Left cardiac atrium (tissue), 2 donors: ENCODE measurements around the gene IL31. TPM values are rescaled to one million over a fixed set of nuclear protein-coding genes. Genes with fewer than 3 reads are reported as not detected.

ENCODE experiments used
- total RNA-seq, 2 donors: library from RNA; stranded (reverse); fragmentation: NEBNext Ultra II Directional; extraction: Animal tissue kit (Norgen Biotek cat#: 25700); gene quantifications; one replicate each; pipeline ENCODE4 v1.2.1, GENCODE V29; 2021
- donor health status: DM: no; HTN: yes; CAD: no; lungs with severe emphysema.
- donor health status: DM: yes; HTN: yes; CAD: no.

The IL31 gene
- total RNA-seq, 2 donors from 2014 or later: not detected

Other genes starting within 250 kb of the IL31 start
- gene BCL7A, start 152.3 kb downstream of the IL31 start, total RNA-seq: 10 to 100 TPM in 1 of 2 donors, 1 to 10 TPM in 1; 9.8 to 11.3 TPM
- 10 to 100 TPM; 30.8 to 31.3 TPM for gene MLXIP, start 95.5 kb downstream of the IL31 start, total RNA-seq
- under 1 TPM; 0.68 to 0.71 TPM for gene LRRC43, start 8.9 kb upstream of the IL31 start, total RNA-seq
- gene B3GNT4, start 29.5 kb upstream of the IL31 start, total RNA-seq: not detected
- 10 to 100 TPM; 24.5 to 31.6 TPM for gene DIABLO, start 51.8 kb upstream of the IL31 start, total RNA-seq
- 10 to 100 TPM in 1 of 2 donors, 1 to 10 TPM in 1; 9.1 to 10.7 TPM for gene VPS33A, start 92.3 kb upstream of the IL31 start, total RNA-seq
- gene CLIP1, start 248.4 kb upstream of the IL31 start, total RNA-seq: 100 to 1,000 TPM; 101 to 124 TPM